ENCODE measurements around the gene CSPG5. TPM values are rescaled to one million over a fixed set of nuclear protein-coding genes. Genes with fewer than 3 reads are reported as not detected.
A peak's percentile ranks its signal among the peaks of the same experiment; 100 is the strongest.

The CSPG5 gene
- total RNA-seq, 2 donors from 2014 or later, result 0.14 to 1.2 TPM

DNA sequence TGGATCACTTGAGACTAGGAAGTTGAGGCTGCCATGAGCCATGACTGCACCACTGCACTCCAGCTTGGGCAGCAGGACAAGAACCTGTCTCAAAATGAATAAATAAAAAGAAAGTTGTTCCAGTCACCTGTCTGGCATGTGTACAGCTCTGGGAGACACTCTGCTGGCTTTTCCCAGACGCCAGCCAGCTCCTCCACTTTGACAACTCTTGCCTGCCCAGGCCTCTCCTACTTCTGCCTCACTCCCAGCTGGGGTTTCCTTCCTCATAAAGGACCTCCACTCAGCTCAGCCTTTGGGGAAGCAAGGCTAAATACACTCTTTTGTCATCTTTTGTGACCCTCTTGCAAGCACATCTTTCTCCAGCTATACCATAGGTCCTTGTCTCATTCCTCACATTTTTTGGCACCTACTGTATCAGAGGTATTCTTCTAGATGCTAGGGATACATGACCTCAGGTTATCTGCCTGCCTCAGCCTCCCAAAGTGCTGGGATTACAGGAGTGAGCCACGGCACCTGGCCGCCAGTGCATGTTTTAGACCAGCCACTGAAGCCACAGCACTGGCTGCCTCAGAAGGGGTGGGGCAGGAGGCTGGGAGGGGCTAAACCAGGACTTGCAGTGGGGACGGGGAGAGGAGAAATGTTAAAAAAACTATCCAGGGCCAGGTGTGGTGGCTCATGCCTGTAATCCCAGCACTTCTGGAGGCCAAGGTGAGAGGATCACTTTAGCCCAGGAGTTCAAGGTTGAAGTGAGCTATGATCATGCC, 55.2 kb downstream of the CSPG5 start:
- WGBS, result 54% methylated on average over 4 of the region's 4 CpGs
- DNase-seq (ENCODE audit: low spot score), result peak; percentile 25
- H3K36me3 ChIP-seq, result no peaks in the 10 kb centered on the region
- no peaks in the 10 kb centered on the region for H3K4me1 ChIP-seq (replicated peaks)
- TF ChIP-seq POLR2A (IDR thresholded peaks at IDR 0.05) (no peak), POLR2AphosphoS5 (IDR thresholded peaks at IDR 0.05) (peak; percentile 23)
- intact Hi-C loops (cut with DNase I), result loop anchor here (10.0 kb wide), 1 partner anchor 141 kb away; no protein-coding TSS in a partner anchor
- no peaks in the 10 kb centered on the region for H3K9me3 ChIP-seq
- H3K4me3 ChIP-seq, result no peak overlapping the region
- no peaks in the 10 kb centered on the region for H3K27me3 ChIP-seq (replicated peaks; ENCODE audit: insufficient read depth)
- H3K27ac ChIP-seq, result no peak overlapping the region

DNA sequence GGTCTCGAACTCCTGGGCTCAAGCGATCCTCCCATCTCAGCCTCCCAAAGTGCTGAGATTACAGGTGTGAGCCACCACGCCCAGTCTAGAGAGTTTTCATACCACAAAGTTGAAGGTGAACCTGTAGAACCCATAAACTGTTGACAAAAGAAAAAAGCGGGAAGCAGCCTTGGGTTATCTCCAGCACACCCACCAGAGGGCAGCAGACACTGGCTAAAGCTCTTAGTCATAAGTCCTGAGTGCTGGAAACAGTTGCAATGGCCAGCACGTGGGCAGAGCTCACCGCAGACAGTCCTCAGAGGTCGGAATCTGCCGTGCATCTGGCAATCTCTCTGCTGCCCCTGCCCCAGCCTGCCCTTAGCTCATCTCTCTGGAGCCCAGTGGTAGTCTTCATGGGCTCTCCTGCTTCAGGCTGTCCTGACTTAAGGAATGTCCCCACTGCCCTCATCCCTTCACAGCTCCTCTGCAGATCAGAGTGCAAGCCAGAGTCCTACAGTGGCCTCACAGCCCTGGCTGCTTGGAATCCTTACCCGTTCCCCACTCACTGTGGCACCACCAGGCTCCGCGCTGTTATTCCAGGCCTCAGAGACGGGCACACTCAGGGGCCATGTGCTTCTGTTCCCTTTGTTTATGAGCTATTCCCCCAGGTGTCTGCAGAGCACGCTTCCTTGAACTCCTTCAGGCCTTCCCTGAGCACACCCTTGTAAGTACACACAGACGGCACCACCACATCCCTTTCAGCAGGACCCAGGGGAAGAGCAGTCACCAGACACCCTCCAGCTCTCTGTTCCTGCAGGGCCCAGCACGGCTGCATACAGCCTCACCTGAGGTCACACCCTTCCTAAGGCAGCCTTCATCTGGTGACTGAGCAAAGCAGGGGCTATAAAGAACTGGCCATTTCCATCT, 56.3 kb downstream of the CSPG5 start:
- 36% methylated on average over 15 of the region's 15 CpGs for WGBS
- Histone ChIP-seq H3K36me3 (no peaks in the 10 kb centered on the region), H3K4me1 (replicated peaks) (no peaks in the 10 kb centered on the region), H3K9me3 (no peaks in the 10 kb centered on the region), H3K27ac (no peak overlapping the region), H3K4me3 (no peak overlapping the region), H3K27me3 (replicated peaks; ENCODE audit: insufficient read depth) (no peaks in the 10 kb centered on the region)
- intact Hi-C loops (cut with DNase I), result loop anchor here (1.0 to 10.0 kb wide), 2 partner anchors 142 to 267 kb away; no protein-coding TSS in a partner anchor
- TF ChIP-seq POLR2AphosphoS5 (IDR thresholded peaks at IDR 0.05) (peak; percentile 84), POLR2A (IDR thresholded peaks at IDR 0.05) (no peak)
- TF ChIP-seq, protein P1, sequence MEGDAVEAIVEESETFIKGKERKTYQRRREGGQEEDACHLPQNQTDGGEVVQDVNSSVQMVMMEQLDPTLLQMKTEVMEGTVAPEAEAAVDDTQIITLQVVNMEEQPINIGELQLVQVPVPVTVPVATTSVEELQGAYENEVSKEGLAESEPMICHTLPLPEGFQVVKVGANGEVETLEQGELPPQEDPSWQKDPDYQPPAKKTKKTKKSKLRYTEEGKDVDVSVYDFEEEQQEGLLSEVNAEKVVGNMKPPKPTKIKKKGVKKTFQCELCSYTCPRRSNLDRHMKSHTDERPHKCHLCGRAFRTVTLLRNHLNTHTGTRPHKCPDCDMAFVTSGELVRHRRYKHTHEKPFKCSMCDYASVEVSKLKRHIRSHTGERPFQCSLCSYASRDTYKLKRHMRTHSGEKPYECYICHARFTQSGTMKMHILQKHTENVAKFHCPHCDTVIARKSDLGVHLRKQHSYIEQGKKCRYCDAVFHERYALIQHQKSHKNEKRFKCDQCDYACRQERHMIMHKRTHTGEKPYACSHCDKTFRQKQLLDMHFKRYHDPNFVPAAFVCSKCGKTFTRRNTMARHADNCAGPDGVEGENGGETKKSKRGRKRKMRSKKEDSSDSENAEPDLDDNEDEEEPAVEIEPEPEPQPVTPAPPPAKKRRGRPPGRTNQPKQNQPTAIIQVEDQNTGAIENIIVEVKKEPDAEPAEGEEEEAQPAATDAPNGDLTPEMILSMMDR (IDR thresholded peaks at IDR 0.05), result peak; percentile 81 to 97 (median 95)
- DNase-seq (ENCODE audit: low spot score), result peak; percentile 80

DNA sequence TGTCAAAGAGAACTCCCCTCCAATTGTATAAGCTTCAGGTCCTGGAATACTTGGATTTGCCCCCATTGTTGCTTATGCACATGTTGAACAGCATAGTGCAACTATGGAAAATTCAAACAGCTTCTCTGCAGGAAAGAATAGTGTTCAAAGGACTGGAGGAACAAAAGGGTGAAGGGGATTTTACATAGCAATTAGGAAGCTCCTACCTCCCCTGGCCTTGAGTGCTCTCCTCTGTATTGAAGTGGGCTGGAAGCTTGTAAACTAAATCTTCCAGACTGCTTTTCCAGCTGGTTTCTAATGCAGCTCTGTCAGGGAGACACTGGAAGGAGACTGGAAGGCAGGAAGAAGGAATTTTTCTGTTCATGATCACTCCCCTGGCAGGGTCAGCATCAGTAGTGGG, 57.9 kb downstream of the CSPG5 start:
- H3K27me3 ChIP-seq (replicated peaks; ENCODE audit: insufficient read depth), result no peaks in the 10 kb centered on the region
- H3K4me1 ChIP-seq (replicated peaks), result no peaks in the 10 kb centered on the region
- no peaks in the 10 kb centered on the region for H3K36me3 ChIP-seq
- no peak for TF ChIP-seq POLR2AphosphoS5 (IDR thresholded peaks at IDR 0.05)
- no peak for TF ChIP-seq POLR2A (IDR thresholded peaks at IDR 0.05)
- TF ChIP-seq, protein P1 (IDR thresholded peaks at IDR 0.05), result no peak
- no peak overlapping the region for H3K27ac ChIP-seq
- H3K4me3 ChIP-seq, result no peak overlapping the region
- H3K9me3 ChIP-seq, result no peaks in the 10 kb centered on the region
- DNase-seq (ENCODE audit: low spot score), result no peak
- intact Hi-C loops (cut with DNase I), result loop anchor here (10.0 kb wide), 1 partner anchor 144 kb away; no protein-coding TSS in a partner anchor

DNA sequence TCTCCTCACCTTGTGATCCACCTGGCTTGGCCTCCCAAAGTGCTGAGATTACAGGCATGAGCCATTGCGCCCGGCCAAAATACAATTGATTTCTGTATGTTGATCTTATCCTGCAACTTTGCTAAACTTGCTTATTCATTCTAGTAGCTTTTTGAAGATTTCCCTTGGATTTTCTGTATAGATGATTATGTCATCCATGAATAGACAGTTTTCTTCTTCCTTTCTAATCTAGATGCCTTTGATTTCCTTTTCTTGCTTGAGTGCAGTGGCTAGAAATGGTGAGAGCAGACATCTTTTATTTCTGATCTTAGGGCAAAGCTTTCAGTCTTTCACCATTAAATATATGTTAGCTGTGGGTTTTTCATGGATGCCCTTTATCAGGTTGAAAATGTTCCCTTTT, 60.7 kb downstream of the CSPG5 start:
- DNase-seq (ENCODE audit: low spot score), result no peak
- Histone ChIP-seq H3K36me3 (no peaks in the 10 kb centered on the region), H3K27ac (no peak overlapping the region), H3K9me3 (no peaks in the 10 kb centered on the region), H3K4me1 (replicated peaks) (no peaks in the 10 kb centered on the region), H3K4me3 (no peak overlapping the region), H3K27me3 (replicated peaks; ENCODE audit: insufficient read depth) (no peaks in the 10 kb centered on the region)
- TF ChIP-seq POLR2A (IDR thresholded peaks at IDR 0.05), result no peak
- no peak for TF ChIP-seq POLR2AphosphoS5 (IDR thresholded peaks at IDR 0.05)
- TF ChIP-seq, protein P1 (IDR thresholded peaks at IDR 0.05), result no peak
- WGBS, result 84% methylated on average over 2 of the region's 2 CpGs
- intact Hi-C loops (cut with DNase I), result no loop called here

DNA sequence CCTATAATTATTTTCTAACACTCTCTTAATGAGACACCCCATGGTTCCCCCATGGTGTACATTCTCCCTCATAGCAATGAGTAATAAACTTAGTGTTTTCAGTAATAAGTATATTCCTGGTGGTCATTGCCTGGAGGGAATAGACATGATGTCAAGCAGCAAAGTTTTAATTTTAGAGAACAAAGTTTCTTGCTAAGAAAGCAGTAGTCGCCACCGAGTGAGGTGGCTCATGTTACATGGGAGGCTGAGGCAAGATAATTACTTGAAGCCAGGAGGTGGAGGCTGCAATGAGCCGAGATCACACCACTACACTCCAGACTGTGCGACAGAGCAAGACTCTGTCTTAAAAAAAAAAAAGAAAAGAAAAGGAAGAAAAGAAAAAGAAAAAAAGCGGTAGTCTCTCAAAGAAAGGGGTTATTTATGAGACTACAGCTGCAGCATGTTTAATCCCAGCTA, 62.8 kb downstream of the CSPG5 start:
- Histone ChIP-seq H3K9me3 (no peaks in the 10 kb centered on the region), H3K27me3 (replicated peaks; ENCODE audit: insufficient read depth) (no peaks in the 10 kb centered on the region), H3K4me1 (replicated peaks) (peaks cover 6% of the 10 kb centered on the region), H3K27ac (no peak overlapping the region), H3K4me3 (no peak overlapping the region), H3K36me3 (no peaks in the 10 kb centered on the region)
- TF ChIP-seq, protein P1 (IDR thresholded peaks at IDR 0.05), result no peak
- no peak for TF ChIP-seq POLR2A (IDR thresholded peaks at IDR 0.05)
- WGBS, result 25% methylated on average over 5 of the region's 5 CpGs
- intact Hi-C loops (cut with DNase I), result no loop called here
- no peak for DNase-seq (ENCODE audit: low spot score)

Measured in prostate gland (tissue), 2 donors.